KMS-11 (cell line): ENCODE data around the gene PRSS23.

ENCODE experiments used
- H2AFZ ChIP-seq: fragments of 200-600 bp; sonication (generic); 2 replicates; pipeline ENCODE4 v1.6.1; 2016; ENCODE audit warnings: antibody characterized with exemption, mixed run types, low read depth
- H3K27ac ChIP-seq: fragments of 200-600 bp; sonication (generic); 2 replicates; pipeline ENCODE4 v1.6.1; 2016; ENCODE audit warnings: mild to moderate bottlenecking, mixed run types
- H3K27me3 ChIP-seq: fragments of 200-600 bp; sonication (generic); 2 replicates; pipeline ENCODE4 v1.6.1; 2017; ENCODE audit warnings: mild to moderate bottlenecking, low read depth, mixed run types, moderate library complexity; ENCODE audit not compliant: insufficient read depth
- H3K36me3 ChIP-seq: fragments of 200-600 bp; sonication (generic); 2 replicates; pipeline ENCODE4 v1.6.1; 2017; ENCODE audit warnings: mild to moderate bottlenecking, mixed run types; ENCODE audit not compliant: insufficient read depth
- H3K4me1 ChIP-seq: fragments of 200-600 bp; sonication (generic); 2 replicates; pipeline ENCODE4 v1.6.1; 2016; ENCODE audit warnings: mild to moderate bottlenecking, low read depth, mixed run types; ENCODE audit not compliant: poor library complexity, severe bottlenecking
- H3K4me2 ChIP-seq: fragments of 200-600 bp; sonication (generic); 2 replicates; pipeline ENCODE4 v1.7.0; 2016; ENCODE audit warnings: mild to moderate bottlenecking, mixed run types
- H3K4me3 ChIP-seq: fragments of 200-600 bp; sonication (generic); IDR thresholded peaks from 2 replicates; pipeline ENCODE4 v1.6.1; 2017; ENCODE audit warnings: low read depth, low read length, mixed read lengths; ENCODE audit not compliant: insufficient read depth
- H3K79me2 ChIP-seq: fragments of 200-600 bp; sonication (generic); 2 replicates; pipeline ENCODE4 v1.6.1; 2016; ENCODE audit warnings: low read depth, mixed run types; ENCODE audit not compliant: insufficient read depth
- H3K9ac ChIP-seq: fragments of 200-600 bp; sonication (generic); 2 replicates; pipeline ENCODE4 v1.6.1; 2016; ENCODE audit warnings: mild to moderate bottlenecking, mixed run types
- H4K20me1 ChIP-seq: fragments of 200-600 bp; sonication (generic); 2 replicates; pipeline ENCODE4 v1.6.1; 2016; ENCODE audit warnings: mild to moderate bottlenecking, mixed run types; ENCODE audit not compliant: insufficient read depth
- TF ChIP-seq, protein P1 (sequence below): fragments of 200-600 bp; sonication (generic); conservative IDR thresholded peaks from 2 replicates; pipeline ENCODE4 v1.6.1; 2017; ENCODE audit warnings: low read depth, mild to moderate bottlenecking, antibody characterized with exemption, low read length, moderate library complexity, mixed read lengths

PRSS23 gene

GRCh38 chr11:86848132-86848531 is 47.8 kb downstream of the PRSS23 start:
- Histone ChIP-seq H3K27me3 (no peaks in the 10 kb centered on the region), H3K27ac (no peak overlapping the region), H3K79me2 (no peaks in the 10 kb centered on the region), H3K4me3 (no peak overlapping the region), H3K9ac (no peak overlapping the region), H2AFZ (no peak overlapping the region), H3K4me2 (no peak overlapping the region), H4K20me1 (no peaks in the 10 kb centered on the region), H3K4me1 (no peaks in the 10 kb centered on the region), H3K36me3 (no peaks in the 10 kb centered on the region)
- TF ChIP-seq, protein P1, sequence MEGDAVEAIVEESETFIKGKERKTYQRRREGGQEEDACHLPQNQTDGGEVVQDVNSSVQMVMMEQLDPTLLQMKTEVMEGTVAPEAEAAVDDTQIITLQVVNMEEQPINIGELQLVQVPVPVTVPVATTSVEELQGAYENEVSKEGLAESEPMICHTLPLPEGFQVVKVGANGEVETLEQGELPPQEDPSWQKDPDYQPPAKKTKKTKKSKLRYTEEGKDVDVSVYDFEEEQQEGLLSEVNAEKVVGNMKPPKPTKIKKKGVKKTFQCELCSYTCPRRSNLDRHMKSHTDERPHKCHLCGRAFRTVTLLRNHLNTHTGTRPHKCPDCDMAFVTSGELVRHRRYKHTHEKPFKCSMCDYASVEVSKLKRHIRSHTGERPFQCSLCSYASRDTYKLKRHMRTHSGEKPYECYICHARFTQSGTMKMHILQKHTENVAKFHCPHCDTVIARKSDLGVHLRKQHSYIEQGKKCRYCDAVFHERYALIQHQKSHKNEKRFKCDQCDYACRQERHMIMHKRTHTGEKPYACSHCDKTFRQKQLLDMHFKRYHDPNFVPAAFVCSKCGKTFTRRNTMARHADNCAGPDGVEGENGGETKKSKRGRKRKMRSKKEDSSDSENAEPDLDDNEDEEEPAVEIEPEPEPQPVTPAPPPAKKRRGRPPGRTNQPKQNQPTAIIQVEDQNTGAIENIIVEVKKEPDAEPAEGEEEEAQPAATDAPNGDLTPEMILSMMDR = no peak

GRCh38 chr11:86849679-86850078 is 49.3 kb downstream of the PRSS23 start:
- no peak overlapping the region for H2AFZ ChIP-seq
- no peaks in the 10 kb centered on the region for H3K36me3 ChIP-seq
- TF ChIP-seq, protein P1 = no peak
- no peaks in the 10 kb centered on the region for H3K4me1 ChIP-seq
- H4K20me1 ChIP-seq = no peaks in the 10 kb centered on the region
- no peak overlapping the region for H3K27ac ChIP-seq
- no peaks in the 10 kb centered on the region for H3K27me3 ChIP-seq
- H3K4me3 ChIP-seq = no peak overlapping the region
- H3K9ac ChIP-seq = no peak overlapping the region
- no peak overlapping the region for H3K4me2 ChIP-seq
- no peaks in the 10 kb centered on the region for H3K79me2 ChIP-seq
